OCI-LY7 (cell line): Measurements from ENCODE around the gene LZTR1. TPM values are rescaled to one million over a fixed set of nuclear protein-coding genes. Genes with fewer than 3 reads are reported as not detected.

Experiments used
- BruUV-seq: library from RNA; stranded (reverse); fragments of 400-500 nt; replicated peaks from 2 replicates; lab custom pipeline; 2021; lab: Mats Ljungman, UMichigan
- CTCF ChIA-PET: fragments of 300-600 bp; sonication (Branson Sonifier 250); formaldehyde crosslinking; loops from one replicate; lab custom pipeline; 2022; ENCODE audit warnings: antibody characterized with exemption; ENCODE audit not compliant: unreplicated experiment; lab: Charles Lee
- POLR2A ChIA-PET: fragments of 300-600 bp; sonication (Branson Sonifier 250); formaldehyde crosslinking; loops from one replicate; lab custom pipeline; 2022; ENCODE audit warnings: antibody characterized with exemption; lab: Charles Lee
- DNase-seq: peaks from one replicate; pipeline ENCODE4 v3.0.0-alpha.2; 2015; ENCODE audit warnings: low spot score
- H2AFZ ChIP-seq: fragments of 200-600 bp; sonication (generic), shearing (Covaris generic); 2 replicates; pipeline ENCODE4 v1.6.1; 2014; ENCODE audit warnings: mild to moderate bottlenecking, antibody characterized with exemption, low read length, moderate library complexity
- H3K27ac ChIP-seq: fragments of 200-600 bp; sonication (generic); 2 replicates; pipeline ENCODE4 v1.5.1; 2014; ENCODE audit warnings: mixed run types, low read depth, mild to moderate bottlenecking, moderate library complexity, low read length, inconsistent platforms; ENCODE audit not compliant: poor library complexity, severe bottlenecking
- H3K36me3 ChIP-seq: fragments of 200-600 bp; sonication (generic); 2 replicates; pipeline ENCODE4 v1.6.1; 2014; ENCODE audit warnings: mild to moderate bottlenecking, antibody characterized with exemption, low read length, moderate library complexity, mixed read lengths; ENCODE audit not compliant: insufficient read depth
- H3K4me1 ChIP-seq: fragments of 200-600 bp; sonication (generic); 2 replicates; pipeline ENCODE4 v1.5.1; 2014; ENCODE audit warnings: mild to moderate bottlenecking, low read length; ENCODE audit not compliant: insufficient read depth, poor library complexity, severe bottlenecking
- H3K4me2 ChIP-seq: fragments of 200-600 bp; sonication (generic); 2 replicates; pipeline ENCODE4 v1.6.1; 2014; ENCODE audit warnings: mild to moderate bottlenecking, low read length
- H3K4me3 ChIP-seq: fragments of 200-600 bp; sonication (generic); 2 replicates; pipeline ENCODE4 v1.5.1; 2014; ENCODE audit warnings: mild to moderate bottlenecking, low read depth, low read length; ENCODE audit not compliant: poor library complexity, severe bottlenecking
- H3K79me2 ChIP-seq: fragments of 200-600 bp; sonication (generic); 2 replicates; pipeline ENCODE4 v1.6.1; 2016; ENCODE audit warnings: low read depth, mild to moderate bottlenecking, low read length, moderate library complexity, mixed read lengths; ENCODE audit not compliant: insufficient read depth
- H3K9me2 ChIP-seq: fragments of 200-600 bp; sonication (generic); 2 replicates; pipeline ENCODE4 v1.6.1; 2016; ENCODE audit warnings: mild to moderate bottlenecking, low read length, mixed read lengths; ENCODE audit not compliant: insufficient read depth
- H3K9me3 ChIP-seq: fragments of 200-600 bp; sonication (generic); 2 replicates; pipeline ENCODE4 v1.6.1; 2014; ENCODE audit warnings: mild to moderate bottlenecking, mixed run types, low read length, mixed read lengths
- H4K20me1 ChIP-seq: fragments of 200-600 bp; sonication (generic); 2 replicates; pipeline ENCODE4 v1.6.1; 2014; ENCODE audit warnings: mild to moderate bottlenecking, antibody characterized with exemption, low read length, moderate library complexity, mixed read lengths; ENCODE audit not compliant: insufficient read depth
- EZH2phosphoT487 ChIP-seq: fragments of 200-600 bp; sonication (generic); IDR thresholded peaks from 2 replicates; pipeline ENCODE4 v1.6.1; 2018; ENCODE audit warnings: low read depth, borderline replicate concordance, mild to moderate bottlenecking, mixed run types, antibody characterized with exemption, low read length, moderate library complexity, mixed read lengths
- intact Hi-C: fragments of 100-400 bp; cut with micrococcal nuclease; formaldehyde crosslinking; loops from one replicate; pipeline ENCODE4 v1.10.0; 2022; ENCODE audit not compliant: unreplicated experiment
- total RNA-seq, 2 experiments: library from RNA; depleted of rRNA in 1 of 2; stranded (reverse); fragments of >200 nt in 1 of 2; shearing (Covaris generic) in 1 of 2; gene quantifications; 2 replicates each; pipeline ENCODE4 v1.2.3, GENCODE V29; 2014 to 2022
- TF ChIP-seq, protein P1 (sequence below): fragments of 200-600 bp; sonication (generic); conservative IDR thresholded peaks from 2 replicates; pipeline ENCODE4 v1.5.1; 2014; ENCODE audit warnings: mild to moderate bottlenecking, antibody characterized with exemption, low read length, moderate library complexity, mixed read lengths

LZTR1 gene
- total RNA-seq, 2 experiments from 2014 or later: 46.8 to 61.8 TPM

DNA sequence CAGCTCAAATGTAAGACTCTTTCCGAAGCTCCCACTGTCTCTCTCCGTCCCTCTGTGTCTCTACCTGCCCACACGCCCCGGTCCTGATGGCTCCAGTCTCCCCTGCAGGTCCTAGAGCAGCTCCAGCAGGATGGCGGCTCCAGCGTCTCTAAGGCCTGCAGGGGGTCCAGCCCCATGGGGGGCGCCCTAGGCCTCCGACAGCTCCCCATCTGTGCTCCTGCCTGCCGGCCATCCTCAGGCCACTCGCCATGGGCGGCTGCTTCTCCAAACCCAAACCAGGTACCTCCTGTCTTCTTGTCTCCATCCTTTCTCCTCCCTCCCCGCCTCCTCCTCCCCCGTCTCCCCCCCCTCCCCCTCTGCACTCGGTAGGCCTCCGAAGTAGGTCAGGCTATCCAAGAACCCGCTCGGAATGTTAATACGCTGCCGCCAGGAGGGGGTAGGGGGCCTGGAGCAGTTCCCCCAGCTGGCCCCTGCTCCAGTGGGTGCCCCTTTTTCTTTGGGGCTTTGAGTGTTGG is 14.3 kb upstream of the LZTR1 start:
- BruUV-seq: no TSS peak

DNA sequence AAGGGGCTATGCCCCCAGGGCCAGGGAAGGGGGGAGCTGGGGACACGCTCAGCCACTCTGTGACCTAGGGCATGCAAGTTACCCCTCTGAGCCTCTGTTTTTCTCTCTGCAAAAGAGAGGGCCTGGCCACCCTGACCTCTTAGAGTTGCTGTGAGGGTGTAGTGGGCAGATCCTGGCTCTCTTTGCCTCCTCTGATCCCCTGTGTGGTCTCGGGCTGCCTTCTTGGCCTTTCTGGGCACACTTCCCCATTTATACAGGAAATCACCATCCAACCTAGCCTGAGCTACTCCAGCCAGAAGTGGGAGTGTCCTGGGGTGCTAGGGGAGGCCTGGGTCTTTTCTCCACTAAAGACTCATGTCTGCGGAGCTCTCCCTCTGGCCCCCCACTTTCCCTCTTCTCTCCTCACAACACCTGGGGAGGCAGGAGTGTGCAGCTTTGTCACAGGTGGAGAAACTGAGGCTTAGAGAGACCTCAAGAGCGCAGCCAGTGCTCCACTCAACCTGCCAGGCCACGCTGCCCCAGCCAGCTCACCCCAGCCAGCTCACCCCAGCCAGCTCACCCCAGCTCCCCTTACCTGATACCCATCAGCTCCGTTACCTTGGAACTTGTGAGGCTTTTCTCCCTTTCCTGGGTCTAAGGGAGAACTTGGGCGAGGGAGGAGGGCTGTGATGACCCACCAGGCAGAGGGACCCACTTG is 13.7 kb upstream of the LZTR1 start:
- BruUV-seq: no TSS peak
- POLR2A ChIA-PET: interaction anchor here (0.6 kb wide), 1 partner anchor 48 kb away, joined by 3 read pairs; no protein-coding TSS in a partner anchor
- H3K4me2 ChIP-seq: peak overlapping the region; percentile 25; the same call in 1 of the 2 replicates

More for the DNA sequence above, 14.3 kb upstream of the LZTR1 start:
- H3K9me3 ChIP-seq: no peaks in the 10 kb centered on the region
- no peak for DNase-seq
- 0 out of 2 replicates have a peak overlapping the region, but pooled peaks have one; percentile 25 for H3K4me2 ChIP-seq
- H3K79me2 ChIP-seq: no peaks in the 10 kb centered on the region
- H4K20me1 ChIP-seq: no peaks in the 10 kb centered on the region
- H3K4me1 ChIP-seq: peaks cover 15% of the 10 kb centered on the region
- no peak for TF ChIP-seq EZH2phosphoT487
- TF ChIP-seq, protein P1, sequence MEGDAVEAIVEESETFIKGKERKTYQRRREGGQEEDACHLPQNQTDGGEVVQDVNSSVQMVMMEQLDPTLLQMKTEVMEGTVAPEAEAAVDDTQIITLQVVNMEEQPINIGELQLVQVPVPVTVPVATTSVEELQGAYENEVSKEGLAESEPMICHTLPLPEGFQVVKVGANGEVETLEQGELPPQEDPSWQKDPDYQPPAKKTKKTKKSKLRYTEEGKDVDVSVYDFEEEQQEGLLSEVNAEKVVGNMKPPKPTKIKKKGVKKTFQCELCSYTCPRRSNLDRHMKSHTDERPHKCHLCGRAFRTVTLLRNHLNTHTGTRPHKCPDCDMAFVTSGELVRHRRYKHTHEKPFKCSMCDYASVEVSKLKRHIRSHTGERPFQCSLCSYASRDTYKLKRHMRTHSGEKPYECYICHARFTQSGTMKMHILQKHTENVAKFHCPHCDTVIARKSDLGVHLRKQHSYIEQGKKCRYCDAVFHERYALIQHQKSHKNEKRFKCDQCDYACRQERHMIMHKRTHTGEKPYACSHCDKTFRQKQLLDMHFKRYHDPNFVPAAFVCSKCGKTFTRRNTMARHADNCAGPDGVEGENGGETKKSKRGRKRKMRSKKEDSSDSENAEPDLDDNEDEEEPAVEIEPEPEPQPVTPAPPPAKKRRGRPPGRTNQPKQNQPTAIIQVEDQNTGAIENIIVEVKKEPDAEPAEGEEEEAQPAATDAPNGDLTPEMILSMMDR: no peak
- CTCF ChIA-PET: no interaction called here
- no peaks in the 10 kb centered on the region for H3K9me2 ChIP-seq
- H3K4me3 ChIP-seq: no peak overlapping the region
- H3K36me3 ChIP-seq: no peaks in the 10 kb centered on the region
- intact Hi-C loops: no loop called here
- no peak overlapping the region for H2AFZ ChIP-seq
- POLR2A ChIA-PET: no interaction called here
- H3K27ac ChIP-seq: no peak overlapping the region

More for the DNA sequence above, 13.7 kb upstream of the LZTR1 start:
- no peaks in the 10 kb centered on the region for H3K9me3 ChIP-seq
- intact Hi-C loops: no loop called here
- no peak overlapping the region for H2AFZ ChIP-seq
- H3K27ac ChIP-seq: no peak overlapping the region
- H3K36me3 ChIP-seq: no peaks in the 10 kb centered on the region
- no peaks in the 10 kb centered on the region for H4K20me1 ChIP-seq
- H3K4me1 ChIP-seq: peaks cover 15% of the 10 kb centered on the region
- H3K9me2 ChIP-seq: no peaks in the 10 kb centered on the region
- H3K4me3 ChIP-seq: no peak overlapping the region
- H3K79me2 ChIP-seq: no peaks in the 10 kb centered on the region
- no peak for TF ChIP-seq EZH2phosphoT487
- TF ChIP-seq, protein P1: no peak
- peak; percentile 40 for DNase-seq
- CTCF ChIA-PET: no interaction called here
